BE2C (cell line): ENCODE results near the gene RNF31.

Source experiments
- DNase-seq: peaks from one replicate; pipeline ENCODE4 v3.0.0-alpha.2; 2020
- H3K27me3 ChIP-seq: fragments of 250-450 bp; sonication (Bioruptor Pico); 2 replicates; pipeline ENCODE4 v1.5.1; 2020; ENCODE audit warnings: mild to moderate bottlenecking
- H3K36me3 ChIP-seq: fragments of 250-450 bp; sonication (Bioruptor Pico); 2 replicates; pipeline ENCODE4 v1.5.1; 2020; ENCODE audit warnings: mild to moderate bottlenecking
- H3K4me1 ChIP-seq: fragments of 250-450 bp; sonication (Bioruptor Pico); 2 replicates; pipeline ENCODE4 v1.5.1; 2020
- H3K4me3 ChIP-seq: 2 replicates; pipeline ENCODE4 v1.5.1; 2011; ENCODE audit warnings: low read depth, low read length
- H3K9me3 ChIP-seq: fragments of 250-450 bp; sonication (Bioruptor Pico); 2 replicates; pipeline ENCODE4 v1.5.1; 2020
- TF ChIP-seq, protein P1 (sequence below): IDR thresholded peaks from 2 replicates; pipeline ENCODE4 v1.5.1; 2012; ENCODE audit warnings: mild to moderate bottlenecking, low read depth, low read length

RNF31 gene

DNA sequence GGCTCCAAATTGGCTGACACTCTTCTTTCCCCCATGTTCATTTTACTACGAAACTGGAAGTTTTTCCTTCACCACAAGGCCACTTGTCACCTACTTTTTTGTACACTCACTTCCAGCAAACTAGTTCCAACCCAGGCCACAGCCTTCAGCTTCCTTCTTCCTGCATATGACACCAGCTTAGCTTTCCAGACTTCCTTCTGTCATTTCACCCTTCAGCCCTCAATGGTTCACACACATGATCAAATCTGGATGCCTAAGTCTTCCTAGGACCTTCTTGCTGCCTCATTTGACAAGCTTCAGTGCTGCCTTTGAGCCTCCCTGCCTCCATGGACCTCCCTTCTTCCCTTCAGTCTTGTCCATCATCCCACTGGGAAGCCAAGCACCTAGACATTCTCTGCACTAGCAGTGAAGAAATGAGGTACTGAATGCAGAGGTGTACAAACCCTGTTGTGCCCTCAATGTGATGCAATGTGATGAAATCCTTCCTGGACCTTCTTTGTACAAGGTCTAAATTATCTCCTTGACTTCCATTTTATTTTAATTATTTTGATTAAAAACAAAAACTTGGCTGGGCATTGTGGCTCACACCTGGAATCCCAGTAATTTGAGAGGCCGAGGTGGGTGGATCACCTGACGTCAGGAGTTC, 20.3 kb downstream of the RNF31 start:
- Histone ChIP-seq H3K4me1 (no peaks in the 10 kb centered on the region), H3K4me3 (no peak overlapping the region), H3K36me3 (no peaks in the 10 kb centered on the region), H3K27me3 (no peaks in the 10 kb centered on the region), H3K9me3 (no peaks in the 10 kb centered on the region)
- no peak for DNase-seq
- TF ChIP-seq, protein P1, sequence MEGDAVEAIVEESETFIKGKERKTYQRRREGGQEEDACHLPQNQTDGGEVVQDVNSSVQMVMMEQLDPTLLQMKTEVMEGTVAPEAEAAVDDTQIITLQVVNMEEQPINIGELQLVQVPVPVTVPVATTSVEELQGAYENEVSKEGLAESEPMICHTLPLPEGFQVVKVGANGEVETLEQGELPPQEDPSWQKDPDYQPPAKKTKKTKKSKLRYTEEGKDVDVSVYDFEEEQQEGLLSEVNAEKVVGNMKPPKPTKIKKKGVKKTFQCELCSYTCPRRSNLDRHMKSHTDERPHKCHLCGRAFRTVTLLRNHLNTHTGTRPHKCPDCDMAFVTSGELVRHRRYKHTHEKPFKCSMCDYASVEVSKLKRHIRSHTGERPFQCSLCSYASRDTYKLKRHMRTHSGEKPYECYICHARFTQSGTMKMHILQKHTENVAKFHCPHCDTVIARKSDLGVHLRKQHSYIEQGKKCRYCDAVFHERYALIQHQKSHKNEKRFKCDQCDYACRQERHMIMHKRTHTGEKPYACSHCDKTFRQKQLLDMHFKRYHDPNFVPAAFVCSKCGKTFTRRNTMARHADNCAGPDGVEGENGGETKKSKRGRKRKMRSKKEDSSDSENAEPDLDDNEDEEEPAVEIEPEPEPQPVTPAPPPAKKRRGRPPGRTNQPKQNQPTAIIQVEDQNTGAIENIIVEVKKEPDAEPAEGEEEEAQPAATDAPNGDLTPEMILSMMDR: no peak

DNA sequence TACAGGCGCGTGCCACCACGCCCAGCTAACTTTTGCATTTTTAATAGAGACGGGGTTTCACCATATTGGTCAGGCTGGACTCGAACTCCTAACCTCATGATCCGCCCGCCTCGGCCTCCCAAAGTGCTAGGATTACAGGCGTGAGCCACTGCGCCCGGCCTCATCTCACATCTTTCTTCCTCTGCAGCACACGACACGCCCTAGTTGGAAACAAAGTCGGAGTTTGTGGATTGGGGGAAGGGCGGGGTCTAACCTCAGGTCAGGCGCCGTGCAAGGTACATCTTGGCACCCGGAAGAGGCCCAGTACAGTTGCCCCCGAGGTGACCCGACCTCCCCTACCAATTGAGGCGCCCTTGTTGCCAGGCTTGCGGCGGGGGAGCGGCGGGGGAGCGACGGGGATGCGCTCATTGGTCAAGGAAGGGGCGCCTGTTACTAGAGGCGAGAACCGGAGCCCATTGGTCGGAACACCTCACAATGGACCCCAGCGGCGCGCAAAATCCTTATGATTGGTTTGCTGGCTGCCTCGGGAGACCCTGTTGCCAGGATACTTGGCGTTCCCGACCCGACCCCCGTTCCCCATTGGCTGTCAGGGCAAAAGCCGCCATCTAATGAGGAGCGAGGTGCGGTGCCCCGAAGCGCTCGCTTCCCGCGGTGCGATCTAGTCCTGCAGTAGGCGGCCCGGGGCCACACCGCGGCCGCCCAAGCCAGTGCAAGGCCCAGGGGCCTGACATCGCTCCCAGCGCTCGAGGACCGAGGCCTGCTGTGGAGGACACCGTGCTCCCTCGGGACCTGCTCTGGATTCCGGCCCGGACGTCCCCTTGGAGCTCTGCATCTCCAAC, 24.3 kb downstream of the RNF31 start, which contains the start of gene REC8:
REC8 (plus strand) TSS at position 659 of the 839 bp plus-strand sequence. CDS start 473 bp downstream, outside the sequence.
- Histone ChIP-seq H3K4me1 (no peaks in the 10 kb centered on the region), H3K27me3 (no peaks in the 10 kb centered on the region), H3K9me3 (no peaks in the 10 kb centered on the region), H3K36me3 (no peaks in the 10 kb centered on the region; the same call in none of the 2 replicates), H3K4me3 (peak within 1 kb of the TSS; percentile 62)
- TF ChIP-seq, protein P1: no peak
- DNase-seq: peak; percentile 94

DNA sequence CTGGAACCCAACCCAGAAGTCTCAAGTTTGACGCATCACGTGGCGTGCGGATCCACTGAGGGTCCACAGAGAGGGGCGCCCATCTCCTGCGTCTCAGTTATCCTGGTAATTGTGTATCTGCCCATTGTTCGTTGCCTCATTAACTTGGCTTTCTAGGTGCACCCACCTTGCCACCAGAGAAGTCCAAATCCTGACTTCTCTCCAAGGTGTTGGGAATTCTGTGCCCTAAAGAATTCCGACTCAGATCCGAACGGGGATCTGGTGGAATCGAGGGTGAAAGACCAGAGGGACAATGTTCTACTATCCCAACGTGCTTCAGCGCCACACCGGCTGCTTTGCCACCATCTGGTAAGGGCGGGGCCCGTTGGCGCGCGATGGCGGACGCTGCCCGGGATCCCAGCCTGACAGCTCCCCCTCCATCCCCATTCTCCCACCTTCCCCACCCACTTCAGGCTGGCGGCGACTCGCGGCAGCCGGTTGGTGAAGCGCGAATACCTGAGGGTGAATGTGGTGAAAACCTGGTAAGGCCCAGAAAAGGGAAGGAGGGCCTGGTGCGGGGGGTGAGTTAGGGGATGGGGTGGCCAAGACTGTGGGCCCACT, 25.1 kb downstream of the RNF31 start:
- TF ChIP-seq, protein P1: no peak
- DNase-seq: no peak
- peak overlapping the region; percentile 62 for H3K4me3 ChIP-seq
- H3K36me3 ChIP-seq: peaks cover 4% of the 10 kb centered on the region
- H3K9me3 ChIP-seq: no peaks in the 10 kb centered on the region
- no peaks in the 10 kb centered on the region for H3K27me3 ChIP-seq
- no peaks in the 10 kb centered on the region for H3K4me1 ChIP-seq

DNA sequence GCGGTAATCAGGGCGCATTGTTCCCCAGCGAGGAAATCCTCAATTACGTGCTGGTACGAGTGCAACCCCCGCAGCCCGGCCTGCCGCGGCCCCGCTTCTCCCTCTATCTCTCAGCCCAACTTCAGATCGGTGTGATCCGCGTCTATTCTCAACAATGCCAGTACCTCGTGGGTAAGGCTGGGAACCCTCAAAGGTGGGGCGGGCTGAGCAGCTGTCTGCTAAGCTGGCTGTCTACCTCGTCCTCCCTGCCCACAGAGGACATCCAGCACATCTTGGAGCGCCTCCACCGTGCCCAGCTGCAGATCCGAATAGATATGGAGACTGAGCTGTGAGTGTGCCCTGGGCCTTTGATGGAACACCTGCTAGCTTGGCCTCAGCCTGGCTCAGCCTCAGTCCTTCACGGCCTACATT, 25.6 kb downstream of the RNF31 start:
- TF ChIP-seq, protein P1: no peak
- Histone ChIP-seq H3K27me3 (no peaks in the 10 kb centered on the region), H3K36me3 (peaks cover 4% of the 10 kb centered on the region), H3K4me1 (no peaks in the 10 kb centered on the region), H3K4me3 (no peak overlapping the region), H3K9me3 (no peaks in the 10 kb centered on the region)
- no peak for DNase-seq

DNA sequence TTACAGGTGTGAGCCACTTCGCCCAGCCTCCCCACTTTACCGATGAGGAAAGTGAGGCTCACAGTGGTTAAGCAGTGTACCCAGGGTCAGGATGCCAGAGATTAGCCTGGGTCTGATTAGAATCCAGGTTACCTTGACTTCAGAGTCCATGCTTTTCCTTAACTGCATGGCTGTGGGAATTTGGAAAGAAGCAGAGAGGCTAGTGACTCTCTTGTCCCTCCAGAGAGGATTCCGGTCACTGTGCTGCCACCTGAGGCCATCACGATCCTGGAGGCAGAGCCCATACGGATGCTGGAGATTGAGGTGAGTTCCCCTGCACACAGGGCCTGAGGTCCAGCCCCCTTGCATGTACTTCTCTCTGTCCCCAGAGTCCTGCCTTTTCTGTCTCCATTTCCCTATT, 29.3 kb downstream of the RNF31 start:
- Histone ChIP-seq H3K9me3 (no peaks in the 10 kb centered on the region), H3K27me3 (no peaks in the 10 kb centered on the region), H3K4me3 (no peak overlapping the region), H3K4me1 (no peaks in the 10 kb centered on the region), H3K36me3 (peaks cover 39% of the 10 kb centered on the region)
- DNase-seq: no peak
- TF ChIP-seq, protein P1: no peak
